ENCODE data around the gene BAAT.

DNA sequence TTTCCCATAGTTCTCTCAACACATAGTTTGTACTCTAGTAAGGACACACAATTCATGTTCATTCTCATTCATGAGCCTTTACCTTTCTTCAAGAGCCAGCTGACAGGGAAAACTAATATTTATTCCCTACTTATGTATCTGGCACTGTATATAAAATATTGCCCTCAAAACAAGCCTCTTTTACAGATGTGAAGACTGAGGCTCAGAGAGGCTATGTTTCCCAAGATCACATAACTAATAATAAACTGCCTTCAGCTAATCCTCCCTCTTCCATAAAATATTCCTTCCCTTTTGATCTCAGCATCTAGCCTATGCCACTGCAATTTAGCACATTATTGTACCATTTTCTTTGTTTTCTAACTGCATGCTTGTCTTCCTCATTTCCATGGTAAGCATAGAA is 32.6 kb upstream of the BAAT start:
- no peak for TF ChIP-seq POLR2A (conservative IDR thresholded peaks at IDR 0.05)
- TF ChIP-seq, protein P1, sequence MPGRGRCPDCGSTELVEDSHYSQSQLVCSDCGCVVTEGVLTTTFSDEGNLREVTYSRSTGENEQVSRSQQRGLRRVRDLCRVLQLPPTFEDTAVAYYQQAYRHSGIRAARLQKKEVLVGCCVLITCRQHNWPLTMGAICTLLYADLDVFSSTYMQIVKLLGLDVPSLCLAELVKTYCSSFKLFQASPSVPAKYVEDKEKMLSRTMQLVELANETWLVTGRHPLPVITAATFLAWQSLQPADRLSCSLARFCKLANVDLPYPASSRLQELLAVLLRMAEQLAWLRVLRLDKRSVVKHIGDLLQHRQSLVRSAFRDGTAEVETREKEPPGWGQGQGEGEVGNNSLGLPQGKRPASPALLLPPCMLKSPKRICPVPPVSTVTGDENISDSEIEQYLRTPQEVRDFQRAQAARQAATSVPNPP (IDR thresholded peaks at IDR 0.05; ENCODE audit: borderline replicate concordance, insufficient read depth, insufficient read length), result no peak
- TF ChIP-seq, protein P2, sequence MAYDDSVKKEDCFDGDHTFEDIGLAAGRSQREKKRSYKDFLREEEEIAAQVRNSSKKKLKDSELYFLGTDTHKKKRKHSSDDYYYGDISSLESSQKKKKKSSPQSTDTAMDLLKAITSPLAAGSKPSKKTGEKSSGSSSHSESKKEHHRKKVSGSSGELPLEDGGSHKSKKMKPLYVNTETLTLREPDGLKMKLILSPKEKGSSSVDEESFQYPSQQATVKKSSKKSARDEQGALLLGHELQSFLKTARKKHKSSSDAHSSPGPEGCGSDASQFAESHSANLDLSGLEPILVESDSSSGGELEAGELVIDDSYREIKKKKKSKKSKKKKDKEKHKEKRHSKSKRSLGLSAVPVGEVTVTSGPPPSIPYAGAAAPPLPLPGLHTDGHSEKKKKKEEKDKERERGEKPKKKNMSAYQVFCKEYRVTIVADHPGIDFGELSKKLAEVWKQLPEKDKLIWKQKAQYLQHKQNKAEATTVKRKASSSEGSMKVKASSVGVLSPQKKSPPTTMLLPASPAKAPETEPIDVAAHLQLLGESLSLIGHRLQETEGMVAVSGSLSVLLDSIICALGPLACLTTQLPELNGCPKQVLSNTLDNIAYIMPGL (CRISPR knock-in tag; IDR thresholded peaks at IDR 0.05), result no peak
- TF ChIP-seq, protein P3, sequence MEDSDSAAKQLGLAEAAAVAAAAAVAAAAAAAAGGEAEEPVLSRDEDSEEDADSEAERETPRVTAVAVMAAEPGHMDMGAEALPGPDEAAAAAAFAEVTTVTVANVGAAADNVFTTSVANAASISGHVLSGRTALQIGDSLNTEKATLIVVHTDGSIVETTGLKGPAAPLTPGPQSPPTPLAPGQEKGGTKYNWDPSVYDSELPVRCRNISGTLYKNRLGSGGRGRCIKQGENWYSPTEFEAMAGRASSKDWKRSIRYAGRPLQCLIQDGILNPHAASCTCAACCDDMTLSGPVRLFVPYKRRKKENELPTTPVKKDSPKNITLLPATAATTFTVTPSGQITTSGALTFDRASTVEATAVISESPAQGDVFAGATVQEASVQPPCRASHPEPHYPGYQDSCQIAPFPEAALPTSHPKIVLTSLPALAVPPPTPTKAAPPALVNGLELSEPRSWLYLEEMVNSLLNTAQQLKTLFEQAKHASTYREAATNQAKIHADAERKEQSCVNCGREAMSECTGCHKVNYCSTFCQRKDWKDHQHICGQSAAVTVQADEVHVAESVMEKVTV (CRISPR knock-in tag; IDR thresholded peaks at IDR 0.05), result no peak
- no peak for TF ChIP-seq MYC (IDR thresholded peaks at IDR 0.05; ENCODE audit: low read depth, low read length)
- TF ChIP-seq MYC (CRISPR knock-in tag; IDR thresholded peaks at IDR 0.05; ENCODE audit: borderline replicate concordance, low read depth), result no peak

Data from K562 (cell line).